Measurements from ENCODE around the gene SYNPO2. TPM values are rescaled to one million over a fixed set of nuclear protein-coding genes. Genes with fewer than 3 reads are reported as not detected.
"Not testable (repeated sequence)": the region's sequence is repeated elsewhere in the genome, so short reads cannot be mapped to it uniquely, and the experiment has no call there.

The SYNPO2 gene
- total and polyA plus RNA-seq, 4 donors = 85.9 to 1,531 (median 273) TPM

DNA sequence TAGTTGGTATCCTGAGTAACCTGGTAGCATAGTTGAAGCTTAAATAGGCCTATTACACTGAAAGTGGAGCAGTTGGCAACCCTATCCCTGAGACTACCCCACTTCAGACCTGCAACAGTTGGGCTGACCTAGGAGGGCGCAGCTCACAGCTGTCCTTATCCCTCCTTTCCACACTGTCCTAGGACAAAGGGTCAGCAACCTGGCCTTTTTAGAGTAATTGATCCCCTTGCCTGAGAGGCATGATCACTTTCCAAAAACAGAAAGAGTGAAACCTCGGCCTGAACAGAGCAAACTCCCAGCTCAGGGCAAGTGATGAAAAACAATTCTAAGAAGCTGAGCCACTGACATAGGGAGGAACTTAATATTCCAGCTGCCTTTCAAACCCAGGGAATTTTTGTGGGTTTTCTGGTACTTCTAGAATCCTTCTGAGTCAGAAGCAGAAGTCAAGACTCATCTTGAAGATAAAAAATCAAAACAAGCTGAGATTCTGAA, 152.1 kb downstream of the SYNPO2 start:
- Histone ChIP-seq H3K36me3 (ENCODE audit: control insufficient read depth in 1 of 2, insufficient read depth in 2 of 2, low read length in 1 of 2) (no peaks in the 10 kb centered on the region), H3K4me1 (ENCODE audit: control insufficient read depth in 1 of 2, insufficient read depth in 2 of 2, low read length in 2 of 2) (peaks cover 6 to 15% of the 10 kb centered on the region in 2 donors), H3K27ac (ENCODE audit: low read depth in 1 of 2, low read length in 2 of 2) (peak overlapping the region; percentile 36 to 91), H3K9me3 (ENCODE audit: control insufficient read depth, low read length) (no peaks in the 10 kb centered on the region), H3K27me3 (ENCODE audit: control insufficient read depth in 1 of 2, insufficient read depth in 2 of 2, low read length in 1 of 2) (no peaks in the 10 kb centered on the region), H3K4me3 (ENCODE audit: low read length in 2 of 2) (no peak overlapping the region)
- ATAC-seq (ENCODE audit: low FRiP score) = peak; percentile 21
- intact Hi-C loops (cut with DNase I) = loop anchor here (5.0 kb wide), 4 partner anchors 62 to 247 kb away; partner anchors contain the start of gene USP53 (in 2 of the 2)
- DNase-seq = no peak
- 36 to 44% methylated on average over 2 of the region's 2 CpGs for WGBS, 2 donors

DNA sequence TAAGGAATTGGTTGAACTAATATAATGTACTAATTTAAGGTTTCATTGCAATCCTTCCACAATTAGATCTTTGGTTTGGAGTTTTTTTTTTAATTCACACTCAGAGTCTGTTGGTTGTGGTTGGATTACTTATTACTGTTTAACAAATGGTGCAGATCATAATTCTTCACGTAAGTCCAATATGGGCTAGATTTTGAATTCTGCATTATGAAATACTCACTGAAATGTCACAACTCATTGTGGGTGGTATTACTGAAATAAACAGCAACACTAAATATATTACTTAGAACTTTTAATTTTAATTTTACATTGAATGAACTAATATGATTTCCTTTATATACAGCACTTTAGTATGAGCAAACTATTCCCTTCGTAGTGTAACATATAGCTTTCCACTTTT, 152.7 kb downstream of the SYNPO2 start:
- 69 to 76% methylated on average over 2 of the region's 2 CpGs for WGBS, 2 donors
- no peaks in the 10 kb centered on the region for H3K36me3 ChIP-seq (ENCODE audit: control insufficient read depth in 1 of 2, insufficient read depth in 2 of 2, low read length in 1 of 2)
- no peaks in the 10 kb centered on the region for H3K27me3 ChIP-seq (ENCODE audit: control insufficient read depth in 1 of 2, insufficient read depth in 2 of 2, low read length in 1 of 2)
- intact Hi-C loops (cut with DNase I) = loop anchor here (5.0 kb wide), 4 partner anchors 61 to 246 kb away; partner anchors contain the start of gene USP53 (in 2 of the 2)
- ATAC-seq (ENCODE audit: low FRiP score) = no peak
- DNase-seq = no peak
- peak overlapping the region in 1 of 2 donors; percentile 90 for H3K27ac ChIP-seq (ENCODE audit: low read depth in 1 of 2, low read length in 2 of 2)
- no peaks in the 10 kb centered on the region for H3K9me3 ChIP-seq (ENCODE audit: control insufficient read depth, low read length)
- H3K4me1 ChIP-seq (ENCODE audit: control insufficient read depth in 1 of 2, insufficient read depth in 2 of 2, low read length in 2 of 2) = peaks cover 4 to 12% of the 10 kb centered on the region in 2 donors
- no peak overlapping the region for H3K4me3 ChIP-seq (ENCODE audit: low read length in 2 of 2)

DNA sequence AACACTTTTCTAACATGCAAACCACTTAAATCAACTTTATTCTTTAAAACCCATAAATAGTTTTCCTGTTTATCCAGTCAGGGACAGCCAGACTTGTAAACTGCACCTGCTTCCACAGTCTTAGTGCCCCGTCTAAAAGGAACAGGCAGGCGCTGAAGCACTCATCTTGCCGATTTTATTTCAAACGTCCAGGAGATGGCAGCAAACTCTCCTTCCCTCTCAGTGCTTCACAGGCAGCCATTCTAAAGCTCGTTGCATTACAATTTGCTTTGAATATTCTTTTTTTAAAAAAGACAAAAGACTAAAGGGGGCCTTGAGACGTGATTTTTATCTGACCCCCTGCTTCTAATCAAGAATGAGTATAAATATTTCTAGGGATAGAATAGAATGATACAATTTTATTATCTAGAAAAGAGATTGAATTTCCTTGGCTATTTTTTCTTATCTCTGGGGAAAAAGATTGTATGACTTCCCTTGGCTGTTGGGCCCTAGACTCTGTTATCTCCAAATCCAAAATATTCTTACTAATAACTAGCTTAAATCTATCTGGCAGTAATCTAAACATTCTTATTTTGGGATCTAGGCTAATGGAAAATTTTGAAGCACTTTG, 153.4 kb downstream of the SYNPO2 start:
- intact Hi-C loops (cut with DNase I) = loop anchor here (5.0 kb wide), 4 partner anchors 60 to 245 kb away; partner anchors contain the start of gene USP53 (in 2 of the 2)
- no peaks in the 10 kb centered on the region for H3K36me3 ChIP-seq (ENCODE audit: control insufficient read depth in 1 of 2, insufficient read depth in 2 of 2, low read length in 1 of 2)
- H3K27ac ChIP-seq (ENCODE audit: low read depth in 1 of 2, low read length in 2 of 2) = peak overlapping the region in 1 of 2 donors; percentile 90
- peak; percentile 78 for ATAC-seq (ENCODE audit: low FRiP score)
- H3K4me1 ChIP-seq (ENCODE audit: control insufficient read depth in 1 of 2, insufficient read depth in 2 of 2, low read length in 2 of 2) = peaks cover 4 to 11% of the 10 kb centered on the region in 2 donors
- no peaks in the 10 kb centered on the region for H3K9me3 ChIP-seq (ENCODE audit: control insufficient read depth, low read length)
- no peaks in the 10 kb centered on the region for H3K27me3 ChIP-seq (ENCODE audit: control insufficient read depth in 1 of 2, insufficient read depth in 2 of 2, low read length in 1 of 2)
- WGBS, 2 donors = 7 to 8% methylated on average over 6 of the region's 6 CpGs
- peak overlapping the region in 1 of 2 donors; percentile 48 for H3K4me3 ChIP-seq (ENCODE audit: low read length in 2 of 2)
- DNase-seq = peak; percentile 50 to 59

DNA sequence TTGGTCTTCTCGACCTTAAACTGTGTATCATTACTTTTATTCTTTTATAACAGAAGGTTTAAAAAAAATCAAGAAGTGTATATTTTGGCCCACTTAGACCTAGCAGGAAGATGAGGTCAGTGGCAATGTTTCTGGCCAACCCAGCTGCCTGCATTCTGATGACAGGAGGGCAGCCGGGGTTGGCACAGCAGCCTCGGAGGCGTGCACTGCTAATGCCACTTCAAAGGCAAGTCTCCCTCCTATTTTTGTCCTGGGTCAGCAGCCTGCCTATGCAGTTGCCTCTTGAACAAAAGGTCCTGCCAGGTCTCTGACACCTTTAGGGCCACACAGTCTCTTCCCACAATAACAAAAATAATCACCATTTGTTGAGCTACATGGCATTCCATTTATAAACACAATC, 157.6 kb downstream of the SYNPO2 start:
- Histone ChIP-seq H3K27ac (ENCODE audit: low read depth in 1 of 2, low read length in 2 of 2) (peak overlapping the region in 1 of 2 donors; percentile 79), H3K27me3 (ENCODE audit: control insufficient read depth in 1 of 2, insufficient read depth in 2 of 2, low read length in 1 of 2) (no peaks in the 10 kb centered on the region), H3K9me3 (ENCODE audit: control insufficient read depth, low read length) (no peaks in the 10 kb centered on the region), H3K4me1 (ENCODE audit: control insufficient read depth in 1 of 2, insufficient read depth in 2 of 2, low read length in 2 of 2) (peaks cover 0 to 1% of the 10 kb centered on the region in 2 donors), H3K36me3 (ENCODE audit: control insufficient read depth in 1 of 2, insufficient read depth in 2 of 2, low read length in 1 of 2) (no peaks in the 10 kb centered on the region), H3K4me3 (ENCODE audit: low read length in 2 of 2) (no peak overlapping the region)
- ATAC-seq (ENCODE audit: low FRiP score) (peak; percentile 87), DNase-seq (peak; percentile 91 to 92)
- 0 to 5% methylated on average over 4 of the region's 4 CpGs for WGBS, 2 donors
- intact Hi-C loops (cut with DNase I) = no loop called here

DNA sequence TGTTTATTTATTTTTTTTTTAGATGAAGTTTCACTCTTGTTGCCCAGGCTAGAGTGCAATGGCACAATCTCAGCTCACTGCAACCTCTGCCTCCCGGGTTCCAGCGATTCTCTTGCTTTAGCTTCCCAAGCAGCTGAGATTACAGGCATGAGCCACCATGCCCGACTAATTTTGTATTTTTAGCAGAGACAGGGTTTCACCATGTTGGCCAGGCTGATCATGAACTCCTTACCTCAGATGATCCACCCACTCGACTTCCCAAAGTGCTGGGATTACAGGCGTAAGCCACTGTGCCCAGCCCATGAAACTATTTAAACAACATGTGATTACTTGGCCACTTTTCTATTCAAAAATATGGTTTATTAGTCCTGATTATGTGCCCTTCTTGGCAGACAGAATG, 158.4 kb downstream of the SYNPO2 start:
- WGBS, 2 donors = 12 to 22% methylated on average over 5 of the region's 5 CpGs
- H3K4me3 ChIP-seq (ENCODE audit: low read length in 2 of 2); intact Hi-C loops (cut with DNase I); H3K4me1 ChIP-seq (ENCODE audit: control insufficient read depth in 1 of 2, insufficient read depth in 2 of 2, low read length in 2 of 2); H3K9me3 ChIP-seq (ENCODE audit: control insufficient read depth, low read length); H3K27me3 ChIP-seq (ENCODE audit: control insufficient read depth in 1 of 2, insufficient read depth in 2 of 2, low read length in 1 of 2); ATAC-seq (ENCODE audit: low FRiP score); DNase-seq; H3K36me3 ChIP-seq (ENCODE audit: control insufficient read depth in 1 of 2, insufficient read depth in 2 of 2, low read length in 1 of 2): not testable (repeated sequence)
- H3K27ac ChIP-seq (ENCODE audit: low read depth in 1 of 2, low read length in 2 of 2) = peak overlapping the region; percentile 28 to 67

DNA sequence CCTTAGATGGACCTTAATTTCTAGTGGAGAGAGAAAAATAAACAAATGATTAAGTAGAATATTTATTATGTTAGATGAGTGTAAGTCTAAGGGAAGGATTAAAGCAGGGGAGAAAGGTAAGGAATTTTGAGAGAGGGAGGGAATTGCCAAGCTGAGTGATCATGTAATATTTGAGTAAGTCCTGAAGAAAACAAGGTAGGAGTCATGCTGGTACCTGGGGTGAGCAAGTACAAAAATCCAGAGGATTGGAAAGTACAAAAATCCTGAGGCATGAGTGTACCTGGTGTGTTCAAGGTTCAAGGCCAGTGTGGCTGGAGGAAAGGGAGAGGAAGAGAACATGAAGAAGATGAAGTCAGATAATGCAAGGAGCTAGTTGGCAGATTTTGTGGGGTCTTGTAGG, 159.8 kb downstream of the SYNPO2 start:
- ATAC-seq (ENCODE audit: low FRiP score) (no peak), DNase-seq (no peak)
- H3K36me3 ChIP-seq (ENCODE audit: control insufficient read depth in 1 of 2, insufficient read depth in 2 of 2, low read length in 1 of 2) = no peaks in the 10 kb centered on the region
- intact Hi-C loops (cut with DNase I) = no loop called here
- no peak overlapping the region for H3K27ac ChIP-seq (ENCODE audit: low read depth in 1 of 2, low read length in 2 of 2)
- no peaks in the 10 kb centered on the region for H3K9me3 ChIP-seq (ENCODE audit: control insufficient read depth, low read length)
- no peak overlapping the region for H3K4me3 ChIP-seq (ENCODE audit: low read length in 2 of 2)
- no peaks in the 10 kb centered on the region for H3K27me3 ChIP-seq (ENCODE audit: control insufficient read depth in 1 of 2, insufficient read depth in 2 of 2, low read length in 1 of 2)
- H3K4me1 ChIP-seq (ENCODE audit: control insufficient read depth in 1 of 2, insufficient read depth in 2 of 2, low read length in 2 of 2) = peaks cover 4 to 8% of the 10 kb centered on the region in 2 donors

DNA sequence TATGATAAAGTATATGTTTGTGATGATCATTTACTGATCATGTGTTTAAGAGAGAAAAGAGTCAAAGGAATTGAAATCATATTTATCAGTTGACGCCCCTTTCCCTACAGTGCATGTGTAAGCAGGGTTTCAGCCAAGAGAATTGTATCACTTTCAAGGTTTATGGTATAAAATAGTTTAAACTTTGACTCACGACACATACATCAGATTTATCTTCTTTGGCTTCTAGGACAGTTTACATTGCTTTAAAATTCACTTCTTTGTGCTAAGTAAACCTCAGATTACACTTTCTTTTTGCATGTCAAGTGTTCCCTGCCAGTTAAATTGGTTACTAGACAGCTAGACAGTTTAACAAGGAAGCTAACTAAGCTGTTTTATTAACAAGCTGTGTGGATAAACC, 160.7 kb downstream of the SYNPO2 start:
- WGBS, 2 donors = 68 to 81% methylated on average over 2 of the region's 2 CpGs
- Histone ChIP-seq H3K27ac (ENCODE audit: low read depth in 1 of 2, low read length in 2 of 2) (no peak overlapping the region), H3K4me1 (ENCODE audit: control insufficient read depth in 1 of 2, insufficient read depth in 2 of 2, low read length in 2 of 2) (peaks cover 4 to 8% of the 10 kb centered on the region in 2 donors), H3K27me3 (ENCODE audit: control insufficient read depth in 1 of 2, insufficient read depth in 2 of 2, low read length in 1 of 2) (no peaks in the 10 kb centered on the region), H3K9me3 (ENCODE audit: control insufficient read depth, low read length) (no peaks in the 10 kb centered on the region), H3K36me3 (ENCODE audit: control insufficient read depth in 1 of 2, insufficient read depth in 2 of 2, low read length in 1 of 2) (no peaks in the 10 kb centered on the region), H3K4me3 (ENCODE audit: low read length in 2 of 2) (no peak overlapping the region)
- DNase-seq (no peak), ATAC-seq (ENCODE audit: low FRiP score) (no peak)
- intact Hi-C loops (cut with DNase I) = no loop called here

DNA sequence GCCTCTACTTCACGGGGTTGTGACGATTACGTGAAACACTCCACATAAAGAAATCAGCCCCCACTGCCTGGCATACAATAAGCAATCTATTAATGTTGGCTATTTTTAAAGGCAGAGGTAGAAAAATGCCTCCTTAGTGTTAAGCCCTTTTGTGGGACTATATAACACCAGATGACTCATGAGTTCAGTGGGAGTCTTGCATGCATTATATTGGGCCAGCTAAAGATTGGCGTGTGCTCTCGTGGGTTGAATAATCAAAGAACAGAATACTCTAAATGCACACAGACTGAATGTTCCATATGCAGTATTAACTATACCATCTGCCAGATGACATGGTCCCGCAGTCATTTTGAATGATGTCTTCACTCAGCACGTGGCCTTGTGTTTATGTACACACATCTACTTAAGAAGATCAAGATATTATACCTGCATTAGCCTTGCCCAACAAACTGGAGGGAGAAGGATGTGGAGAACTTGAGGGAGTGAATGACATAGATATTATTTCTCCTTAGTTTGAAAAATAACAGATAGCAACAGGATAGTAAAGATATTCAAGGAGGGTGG, 162.0 kb downstream of the SYNPO2 start:
- no peak for DNase-seq
- 62 to 74% methylated on average over 7 of the region's 7 CpGs for WGBS, 2 donors
- Histone ChIP-seq H3K27ac (ENCODE audit: low read depth in 1 of 2, low read length in 2 of 2) (no peak overlapping the region), H3K4me1 (ENCODE audit: control insufficient read depth in 1 of 2, insufficient read depth in 2 of 2, low read length in 2 of 2) (peaks cover 4 to 8% of the 10 kb centered on the region in 2 donors), H3K4me3 (ENCODE audit: low read length in 2 of 2) (no peak overlapping the region), H3K36me3 (ENCODE audit: control insufficient read depth in 1 of 2, insufficient read depth in 2 of 2, low read length in 1 of 2) (no peaks in the 10 kb centered on the region), H3K27me3 (ENCODE audit: control insufficient read depth in 1 of 2, insufficient read depth in 2 of 2, low read length in 1 of 2) (no peaks in the 10 kb centered on the region), H3K9me3 (ENCODE audit: control insufficient read depth, low read length) (no peaks in the 10 kb centered on the region)
- intact Hi-C loops (cut with DNase I) = loop anchor here in 1 of 2 donors (5.0 kb wide), 1 partner anchor 42 kb away; no protein-coding TSS in a partner anchor
- ATAC-seq (ENCODE audit: low FRiP score) = no peak

DNA sequence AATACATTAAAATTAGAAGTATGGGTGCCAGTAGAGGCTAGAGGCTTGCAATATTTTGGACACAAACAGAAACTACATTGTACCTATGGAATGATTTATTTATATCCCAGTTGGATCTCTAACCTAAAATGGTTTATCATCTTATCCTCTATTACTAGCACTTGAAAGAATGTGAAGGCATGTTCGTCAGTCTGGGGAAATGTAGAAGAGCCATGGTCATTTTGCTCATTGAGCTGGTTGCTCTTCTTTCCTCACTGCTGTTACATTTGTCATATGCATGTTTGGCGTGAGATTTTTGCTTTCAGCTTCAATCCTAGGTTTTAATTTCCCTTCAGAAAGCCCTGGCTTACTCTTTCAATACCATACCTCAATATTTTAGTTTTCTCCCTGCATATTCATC, 164.6 kb downstream of the SYNPO2 start:
- Histone ChIP-seq H3K27me3 (ENCODE audit: control insufficient read depth in 1 of 2, insufficient read depth in 2 of 2, low read length in 1 of 2) (no peaks in the 10 kb centered on the region), H3K27ac (ENCODE audit: low read depth in 1 of 2, low read length in 2 of 2) (no peak overlapping the region), H3K9me3 (ENCODE audit: control insufficient read depth, low read length) (no peaks in the 10 kb centered on the region), H3K4me1 (ENCODE audit: control insufficient read depth in 1 of 2, insufficient read depth in 2 of 2, low read length in 2 of 2) (peaks cover 5 to 8% of the 10 kb centered on the region in 2 donors), H3K36me3 (ENCODE audit: control insufficient read depth in 1 of 2, insufficient read depth in 2 of 2, low read length in 1 of 2) (peaks cover 0 to 4% of the 10 kb centered on the region in 2 donors), H3K4me3 (ENCODE audit: low read length in 2 of 2) (no peak overlapping the region)
- ATAC-seq (ENCODE audit: low FRiP score) (no peak), DNase-seq (no peak)
- WGBS, 2 donors = 45 to 52% methylated on average over 2 of the region's 2 CpGs
- intact Hi-C loops (cut with DNase I) = loop anchor here in 1 of 2 donors (5.0 kb wide), 1 partner anchor 39 kb away; no protein-coding TSS in a partner anchor
